ENCODE measurements around the gene PTPRQ.
A peak's percentile ranks its signal among the peaks of the same experiment; 100 is the strongest.
"Not testable (repeated sequence)": the region's sequence is repeated elsewhere in the genome, so short reads cannot be mapped to it uniquely, and the experiment has no call there.

PTPRQ gene

DNA sequence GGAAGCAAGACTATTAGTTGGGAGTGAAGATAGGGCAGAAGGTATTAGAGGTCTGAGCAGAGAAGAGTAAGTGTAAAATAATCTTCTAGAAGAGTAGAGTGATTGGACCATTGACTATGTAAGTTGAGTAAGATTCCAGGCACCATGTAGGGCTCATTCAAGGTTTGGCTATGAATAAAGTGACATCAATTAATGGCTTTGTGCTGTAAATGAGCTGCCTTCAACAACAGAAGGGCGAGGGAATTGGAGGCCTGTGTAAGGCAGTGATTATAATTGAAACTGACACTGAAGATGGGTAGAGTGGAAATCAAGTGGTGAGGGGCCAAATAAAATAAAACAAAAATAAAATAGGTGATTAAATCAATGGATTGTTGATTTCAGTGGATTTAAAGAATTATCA, 26.4 kb downstream of the PTPRQ start:
- H3K4me3 ChIP-seq (replicated peaks; ENCODE audit: low read depth, low read length): no peak overlapping the region
- DNase-seq (ENCODE audit: extremely low read depth, low read depth): no peak
- TF ChIP-seq, protein P1, sequence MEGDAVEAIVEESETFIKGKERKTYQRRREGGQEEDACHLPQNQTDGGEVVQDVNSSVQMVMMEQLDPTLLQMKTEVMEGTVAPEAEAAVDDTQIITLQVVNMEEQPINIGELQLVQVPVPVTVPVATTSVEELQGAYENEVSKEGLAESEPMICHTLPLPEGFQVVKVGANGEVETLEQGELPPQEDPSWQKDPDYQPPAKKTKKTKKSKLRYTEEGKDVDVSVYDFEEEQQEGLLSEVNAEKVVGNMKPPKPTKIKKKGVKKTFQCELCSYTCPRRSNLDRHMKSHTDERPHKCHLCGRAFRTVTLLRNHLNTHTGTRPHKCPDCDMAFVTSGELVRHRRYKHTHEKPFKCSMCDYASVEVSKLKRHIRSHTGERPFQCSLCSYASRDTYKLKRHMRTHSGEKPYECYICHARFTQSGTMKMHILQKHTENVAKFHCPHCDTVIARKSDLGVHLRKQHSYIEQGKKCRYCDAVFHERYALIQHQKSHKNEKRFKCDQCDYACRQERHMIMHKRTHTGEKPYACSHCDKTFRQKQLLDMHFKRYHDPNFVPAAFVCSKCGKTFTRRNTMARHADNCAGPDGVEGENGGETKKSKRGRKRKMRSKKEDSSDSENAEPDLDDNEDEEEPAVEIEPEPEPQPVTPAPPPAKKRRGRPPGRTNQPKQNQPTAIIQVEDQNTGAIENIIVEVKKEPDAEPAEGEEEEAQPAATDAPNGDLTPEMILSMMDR (IDR thresholded peaks at IDR 0.05; ENCODE audit: low read depth, low read length, missing control alignments): no peak

DNA sequence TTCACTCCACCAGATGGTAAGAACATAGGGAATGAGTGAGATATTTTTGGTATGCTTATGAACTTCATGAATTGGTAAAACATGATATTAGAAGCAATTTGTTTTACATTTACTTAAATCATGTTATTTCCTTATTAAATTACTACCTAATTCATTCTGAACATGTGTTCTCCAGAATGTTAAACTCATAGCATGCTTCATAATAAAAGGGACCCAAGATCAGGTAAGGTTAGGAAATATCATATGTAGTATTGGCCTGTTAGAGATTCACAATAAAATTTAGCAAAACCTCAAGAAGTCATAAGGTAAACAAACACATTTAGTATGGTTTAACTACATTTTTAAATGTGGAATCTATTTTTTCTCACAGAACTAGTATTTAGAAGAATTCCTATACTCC, 28.2 kb downstream of the PTPRQ start:
- TF ChIP-seq, protein P1 (IDR thresholded peaks at IDR 0.05; ENCODE audit: low read depth, low read length, missing control alignments): no peak
- DNase-seq (ENCODE audit: extremely low read depth, low read depth): peak; percentile 19
- H3K4me3 ChIP-seq (replicated peaks; ENCODE audit: low read depth, low read length): no peak overlapping the region

DNA sequence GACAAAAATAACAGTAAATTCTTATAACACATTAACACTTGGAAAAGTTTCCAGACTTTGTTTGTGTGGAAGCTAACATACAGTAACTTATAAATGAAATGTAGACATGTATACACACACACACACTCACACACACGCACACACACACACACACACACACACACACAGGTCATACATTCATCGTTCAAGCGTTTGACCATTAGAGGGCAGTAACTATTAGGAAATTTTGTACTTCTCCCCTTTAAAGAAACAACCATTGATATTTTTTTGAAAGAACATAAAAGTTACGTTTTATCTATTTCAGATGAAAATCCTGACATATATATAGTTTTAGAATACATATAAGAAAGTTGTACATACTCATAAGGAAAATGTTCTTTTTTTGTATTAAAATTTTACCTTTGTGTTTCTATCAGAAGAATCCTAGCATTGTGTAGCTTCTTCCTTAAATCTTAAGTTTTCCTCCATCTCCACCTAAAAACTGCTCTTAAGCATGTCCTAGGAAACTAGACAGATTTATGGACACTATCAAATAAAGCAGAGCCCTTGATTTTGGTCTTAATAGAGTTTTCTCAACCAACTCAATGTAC, 29.0 kb downstream of the PTPRQ start:
- TF ChIP-seq, protein P1 (IDR thresholded peaks at IDR 0.05; ENCODE audit: low read depth, low read length, missing control alignments): peak; percentile 52
- peak; percentile 50 for DNase-seq (ENCODE audit: extremely low read depth, low read depth)
- no peak overlapping the region for H3K4me3 ChIP-seq (replicated peaks; ENCODE audit: low read depth, low read length)

DNA sequence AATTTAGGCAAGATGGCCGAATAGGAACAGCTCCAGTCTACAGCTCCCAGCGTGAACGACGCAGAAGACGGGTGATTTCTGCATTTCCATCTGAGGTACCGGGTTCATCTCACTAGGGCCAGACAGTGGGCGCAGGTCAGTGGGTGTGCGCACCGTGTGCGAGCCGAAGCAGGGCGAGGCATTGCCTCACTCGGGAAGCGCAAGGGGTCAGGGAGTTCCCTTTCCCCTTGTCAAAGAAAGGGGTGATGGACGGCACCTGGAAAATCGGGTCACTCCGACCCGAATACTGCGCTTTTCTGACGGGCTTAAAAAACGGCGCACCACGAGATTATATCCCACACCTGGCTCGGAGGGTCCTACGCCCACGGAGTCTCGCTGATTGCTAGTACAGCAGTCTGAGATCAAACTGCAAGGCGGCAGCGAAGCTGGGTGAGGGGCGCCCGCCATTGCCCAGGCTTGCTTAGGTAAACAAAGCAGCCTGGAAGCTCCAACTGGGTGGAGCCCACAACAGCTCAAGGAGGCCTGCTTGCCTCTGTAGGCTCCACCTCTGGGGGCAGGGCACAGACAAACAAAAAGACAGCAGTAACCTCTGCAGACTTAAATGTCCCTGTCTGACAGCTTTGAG, 33.6 kb downstream of the PTPRQ start:
- H3K4me3 ChIP-seq (replicated peaks; ENCODE audit: low read depth, low read length); DNase-seq (ENCODE audit: extremely low read depth, low read depth): not testable (repeated sequence)

DNA sequence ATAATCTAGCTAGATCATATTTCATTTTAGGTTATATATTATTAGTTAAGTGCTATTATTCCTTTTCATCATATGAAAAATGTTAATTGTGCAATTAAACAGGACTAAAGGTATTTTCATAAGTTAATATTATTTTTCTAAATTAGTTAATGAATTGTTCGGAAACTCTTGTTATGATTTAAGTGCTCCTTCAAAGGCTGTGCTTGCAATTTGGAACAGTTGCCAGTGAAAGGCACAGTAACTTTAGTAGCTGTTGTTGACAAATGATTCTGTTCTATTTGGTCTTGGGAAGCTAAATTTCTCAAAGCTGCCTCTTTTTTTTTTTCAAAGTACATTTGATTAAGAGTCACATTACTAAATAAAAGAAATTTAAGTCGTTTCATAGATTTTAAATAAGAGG, 40.7 kb downstream of the PTPRQ start:
- no peak overlapping the region for H3K4me3 ChIP-seq (replicated peaks; ENCODE audit: low read depth, low read length)
- TF ChIP-seq, protein P1 (IDR thresholded peaks at IDR 0.05; ENCODE audit: low read depth, low read length, missing control alignments): no peak

DNA sequence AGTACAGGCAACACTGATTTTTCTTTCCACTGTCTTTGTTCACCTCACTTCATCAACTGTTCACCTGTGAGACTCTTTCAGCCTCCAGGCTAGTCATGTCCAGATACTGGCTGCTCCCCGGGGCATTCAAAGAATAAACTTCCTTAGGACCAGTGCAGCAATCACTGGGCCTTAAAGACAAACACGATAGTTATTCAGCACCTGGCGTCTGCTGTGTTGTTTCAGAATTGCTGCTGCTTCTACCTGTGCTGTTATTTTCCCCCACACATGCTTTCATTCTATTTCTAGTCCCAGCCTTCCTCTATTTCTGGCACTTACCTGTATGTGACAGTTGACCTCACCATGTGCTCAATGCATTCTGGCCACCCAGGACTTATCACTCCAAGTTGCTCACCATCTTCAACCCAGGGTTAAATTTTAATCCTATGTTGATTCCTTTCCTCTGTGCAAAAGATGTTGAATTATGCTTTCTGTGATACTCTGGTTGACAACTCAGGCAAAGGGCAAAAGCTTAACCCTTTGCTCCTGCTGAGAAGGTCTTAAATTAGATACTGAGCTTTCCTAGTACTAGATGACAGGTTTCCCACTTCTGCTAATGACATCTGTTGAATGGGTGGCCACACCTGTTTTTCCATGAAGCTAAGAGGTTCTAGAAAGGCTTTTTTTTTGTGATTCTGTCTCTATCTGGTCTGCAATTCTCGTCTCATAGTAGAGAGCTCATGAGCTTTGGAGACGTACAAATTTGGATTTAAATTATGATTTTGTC, 41.4 kb downstream of the PTPRQ start:
- H3K4me3 ChIP-seq (replicated peaks; ENCODE audit: low read depth, low read length): no peak overlapping the region
- TF ChIP-seq, protein P1 (IDR thresholded peaks at IDR 0.05; ENCODE audit: low read depth, low read length, missing control alignments): no peak
- no peak for DNase-seq (ENCODE audit: extremely low read depth, low read depth)

More for the DNA sequence above, 40.7 kb downstream of the PTPRQ start:
- DNase-seq (ENCODE audit: extremely low read depth, low read depth): no peak

DNA sequence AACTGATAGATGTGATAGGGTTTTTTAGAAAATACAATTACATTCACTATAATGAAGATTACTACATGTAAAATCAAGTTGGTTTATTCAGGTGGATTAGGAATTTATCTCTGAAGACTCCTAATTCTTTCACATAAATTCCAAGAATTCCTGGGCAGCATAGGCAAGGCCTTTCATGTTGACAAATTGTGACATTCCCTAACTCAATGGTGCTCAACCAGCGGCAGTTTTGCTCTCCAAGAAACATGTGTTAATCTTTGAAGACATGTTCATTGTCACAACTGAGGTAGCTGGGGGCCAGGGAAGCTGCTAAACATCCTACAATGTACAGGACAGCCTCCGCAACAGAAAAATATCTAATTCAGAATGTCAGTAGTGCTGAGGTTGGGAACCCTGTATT, 46.3 kb downstream of the PTPRQ start:
- no peak overlapping the region for H3K4me3 ChIP-seq (replicated peaks; ENCODE audit: low read depth, low read length)
- TF ChIP-seq, protein P1 (IDR thresholded peaks at IDR 0.05; ENCODE audit: low read depth, low read length, missing control alignments): no peak
- no peak for DNase-seq (ENCODE audit: extremely low read depth, low read depth)
